HG02970 (cell line): ENCODE data around the gene LGALS3BP.
"Not testable (repeated sequence)": the region's sequence is repeated elsewhere in the genome, so short reads cannot be mapped to it uniquely, and the experiment has no call there.

Source experiments
- ATAC-seq: cut with Tn5 transposase; IDR thresholded peaks from one replicate; pipeline ENCODE4 v1.9.1; 2021; ENCODE audit warnings: mild to moderate bottlenecking, moderate library complexity, moderate number of reproducible peaks; ENCODE audit not compliant: unreplicated experiment, low FRiP score

LGALS3BP gene

DNA sequence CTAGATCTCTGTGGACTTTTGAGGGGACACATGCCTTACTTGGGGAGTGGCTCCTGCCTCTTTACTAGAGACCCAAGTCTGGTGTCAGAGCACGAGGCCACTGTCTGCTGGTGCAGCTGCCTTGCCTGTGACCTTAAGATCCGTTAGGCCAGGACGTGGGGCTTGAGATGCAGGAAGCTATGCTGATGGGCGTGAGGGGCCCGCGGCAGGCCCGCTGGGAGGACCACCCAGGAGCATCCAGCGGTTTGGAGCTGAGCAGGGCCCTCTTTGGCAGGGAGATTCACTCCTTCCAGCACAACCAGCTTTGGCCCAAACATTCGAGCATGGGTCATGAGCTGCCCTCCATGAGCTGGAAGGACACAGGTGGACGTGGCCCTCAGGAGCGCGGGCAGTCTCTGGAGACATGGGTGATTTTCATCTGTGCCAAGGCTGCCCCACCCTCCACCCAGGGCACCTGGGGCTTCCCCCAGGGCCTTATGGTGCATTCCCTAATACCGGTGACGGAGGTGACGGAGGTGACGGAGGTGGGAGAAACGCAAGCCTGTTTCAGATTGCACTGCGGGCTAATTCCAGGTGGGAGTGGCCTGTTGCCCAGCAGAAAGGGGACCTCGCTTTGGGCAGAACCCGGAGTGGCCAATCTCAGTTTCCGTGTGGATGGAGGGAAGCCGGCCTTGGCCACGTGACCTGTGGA lies 12.7 kb downstream of the LGALS3BP start:
- no peak for ATAC-seq

GRCh38 chr17:78966123-78966813 lies 13.5 kb downstream of the LGALS3BP start:
- no peak for ATAC-seq

DNA sequence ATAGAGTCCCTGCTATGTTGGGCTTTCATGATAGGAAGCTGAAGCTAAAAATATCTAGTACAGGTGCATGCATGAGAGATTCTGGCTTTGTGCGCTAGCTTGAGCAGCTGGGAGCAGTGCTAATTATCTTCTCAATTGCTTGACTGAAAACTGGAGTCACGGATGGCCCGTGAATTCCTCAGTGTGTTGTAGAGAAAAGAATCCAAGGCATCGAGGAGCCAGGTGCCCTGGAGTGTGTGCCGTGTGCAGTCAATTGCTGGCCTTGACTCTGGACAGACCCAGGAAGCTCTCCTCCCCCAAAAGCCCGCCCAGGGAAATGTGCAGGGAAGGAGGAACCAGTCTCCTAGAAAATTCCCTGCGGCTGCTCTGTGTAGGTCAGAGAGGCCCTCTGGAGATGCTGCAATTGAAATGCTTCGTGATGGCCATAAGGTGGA lies 14.2 kb downstream of the LGALS3BP start:
- ATAC-seq: no peak

DNA sequence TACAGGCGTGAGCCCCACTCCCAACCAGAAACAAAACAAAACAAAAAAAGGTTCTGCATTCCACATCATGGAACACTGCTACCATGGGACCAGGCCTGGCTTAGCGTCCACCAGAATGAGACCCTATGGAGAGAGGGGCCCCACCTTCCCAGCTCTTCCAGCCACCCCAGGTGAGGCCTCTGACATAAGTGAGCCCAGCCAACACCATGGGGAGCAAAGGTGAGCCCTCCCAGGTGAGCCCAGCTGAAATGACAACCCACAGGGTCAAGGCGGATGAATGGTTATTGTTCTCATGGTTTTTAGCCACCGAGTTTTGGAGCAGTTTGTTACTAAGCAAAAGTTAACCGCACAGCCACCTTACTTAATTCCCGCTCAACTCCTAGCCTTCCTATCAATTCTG lies 16.3 kb downstream of the LGALS3BP start:
- ATAC-seq: no peak

DNA sequence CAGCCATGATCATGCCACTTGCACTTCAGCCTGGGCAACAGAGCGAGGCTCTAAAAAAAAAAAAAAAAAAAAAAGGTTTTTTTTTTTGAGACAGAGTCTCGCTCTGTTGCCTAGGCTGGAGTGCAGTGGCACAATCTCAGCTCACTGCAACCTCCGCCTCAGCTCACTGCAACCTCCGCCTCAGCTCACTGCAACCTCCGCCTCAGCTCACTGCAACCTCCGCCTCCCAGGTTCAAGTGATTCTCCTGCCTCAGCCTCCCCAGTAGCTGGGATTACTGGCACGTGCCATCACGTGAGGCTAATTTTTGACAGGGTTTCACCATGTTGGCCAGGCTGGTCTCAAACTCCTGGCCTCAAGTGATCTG lies 16.8 kb downstream of the LGALS3BP start:
- ATAC-seq: not testable (repeated sequence)

DNA sequence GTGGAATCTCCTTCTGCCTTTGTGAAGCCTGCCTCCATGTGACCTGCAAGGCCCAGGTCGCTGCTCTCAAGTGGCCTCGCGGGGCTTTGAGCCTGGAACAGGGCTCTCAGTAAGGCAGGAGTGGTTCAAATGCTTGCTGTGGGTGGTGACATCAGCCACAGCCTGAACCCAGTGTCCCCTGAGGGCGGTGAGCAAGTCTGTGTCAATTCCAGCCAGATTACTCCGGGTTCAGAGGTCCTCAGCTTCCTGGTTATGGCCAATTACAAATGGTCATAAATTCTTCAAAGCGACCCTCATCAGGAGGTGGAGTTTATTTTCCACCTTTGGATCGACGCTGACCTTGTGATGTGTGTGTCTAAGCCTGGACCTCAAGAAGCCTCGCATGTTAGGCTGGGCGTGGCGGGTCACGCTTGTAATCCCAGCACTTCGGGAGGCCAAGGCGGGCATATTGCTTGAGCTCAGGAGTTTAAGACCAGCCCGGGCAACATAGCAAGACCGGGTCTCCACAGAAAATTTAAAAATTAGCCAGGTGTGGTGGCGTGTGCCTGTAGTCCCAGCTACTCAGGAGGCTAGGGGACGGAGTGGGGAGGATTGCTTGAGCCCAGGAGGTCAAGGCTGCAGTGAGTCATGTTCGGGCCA lies 17.3 kb downstream of the LGALS3BP start:
- ATAC-seq: no peak

- ATAC-seq: no peak
These were observed 18.2 kb downstream of the LGALS3BP start for GRCh38 chr17:78961571-78961970.

DNA sequence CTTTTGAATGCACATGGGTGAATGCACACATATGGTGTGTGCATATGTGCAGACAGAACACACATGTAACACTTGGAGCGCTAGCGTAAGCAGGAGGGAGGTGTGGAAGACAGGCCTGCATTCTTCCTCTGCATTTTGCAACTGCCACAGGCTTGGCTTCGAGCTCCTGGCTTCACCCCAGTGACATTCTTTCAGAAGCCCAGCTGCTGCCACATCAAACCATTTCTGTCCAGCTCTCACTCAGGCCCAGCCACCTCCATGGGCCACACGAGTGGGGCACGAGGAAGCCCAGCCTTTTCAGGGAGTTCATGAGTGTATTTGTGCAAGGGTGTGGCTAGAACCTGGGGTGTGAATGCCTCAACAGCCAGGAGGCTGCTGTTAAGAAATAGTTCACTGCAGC lies 18.8 kb downstream of the LGALS3BP start:
- ATAC-seq: no peak

GRCh38 chr17:78959803-78960202 lies 19.9 kb downstream of the LGALS3BP start:
- no peak for ATAC-seq

- ATAC-seq: no peak
These were observed 21.0 kb downstream of the LGALS3BP start for GRCh38 chr17:78958641-78959127.

- ATAC-seq: no peak
These were observed 22.6 kb downstream of the LGALS3BP start for GRCh38 chr17:78957128-78957527.

- ATAC-seq: no peak
These were observed 23.5 kb downstream of the LGALS3BP start for GRCh38 chr17:78956254-78956653.

DNA sequence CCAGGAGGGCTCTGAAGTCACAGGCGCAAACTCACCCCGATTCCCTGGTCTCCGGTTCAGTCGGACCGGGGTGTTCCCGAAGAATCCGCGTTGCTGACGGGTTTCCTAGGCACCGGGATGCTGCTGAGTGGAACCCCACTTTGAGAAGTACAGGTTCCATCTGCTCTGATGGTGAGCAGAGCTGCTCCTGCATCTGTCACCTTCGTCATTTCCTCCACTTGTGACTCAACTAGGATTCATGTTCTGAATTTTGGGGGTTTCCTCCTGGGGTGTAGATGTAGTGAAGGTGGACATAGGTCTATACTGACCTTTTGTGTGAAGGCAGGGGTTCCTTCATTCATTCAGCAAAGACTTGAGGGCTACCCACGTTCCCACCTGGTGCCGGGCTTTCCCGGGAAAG lies 25.0 kb downstream of the LGALS3BP start:
- ATAC-seq: no peak

DNA sequence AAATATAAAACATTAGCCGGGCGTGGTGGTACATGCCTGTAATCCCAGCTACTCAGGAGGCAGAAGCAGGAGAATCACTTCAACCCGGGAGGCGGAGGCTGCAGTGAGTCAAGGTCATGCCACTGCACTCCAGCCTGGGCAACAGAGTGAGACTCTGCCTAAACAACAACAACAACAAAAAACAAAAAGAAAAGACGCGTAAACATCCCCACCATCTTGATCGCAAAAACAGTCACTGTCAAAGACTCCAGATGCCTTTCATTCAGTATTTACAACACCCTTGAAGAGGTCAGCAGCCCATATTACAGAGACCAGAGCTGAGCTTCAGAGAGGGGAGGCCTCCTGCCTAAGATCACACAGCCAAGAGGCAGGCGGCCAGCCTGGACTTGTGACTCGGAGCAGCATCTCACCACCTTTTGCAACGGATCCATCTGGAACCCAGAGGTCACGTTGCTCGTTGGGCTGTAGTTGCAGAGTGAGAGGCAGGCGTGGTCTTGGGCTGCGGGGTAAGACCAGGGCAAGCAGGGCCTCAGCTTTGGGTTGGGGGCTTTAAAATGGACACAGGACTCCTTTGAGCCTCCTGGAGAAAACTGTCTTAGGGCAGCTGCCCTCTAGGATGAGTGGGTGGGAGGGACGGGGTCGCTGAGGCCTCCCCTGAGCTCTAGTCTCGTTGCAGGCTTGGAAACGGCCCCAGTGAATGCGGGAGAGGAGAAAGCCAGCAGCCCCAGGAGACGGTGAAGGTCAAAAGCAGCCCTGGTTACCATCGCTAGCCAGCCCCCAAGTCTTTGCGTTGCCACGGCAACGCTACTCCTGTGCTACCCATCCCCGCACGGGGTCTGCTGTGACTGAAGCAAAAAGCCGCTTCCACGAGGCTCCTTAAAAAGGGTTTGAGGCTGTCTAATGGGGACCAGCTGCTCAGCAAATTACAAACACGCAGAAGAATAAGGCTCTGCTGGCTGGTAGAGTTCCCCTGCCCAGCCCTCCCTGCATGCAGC lies 26.1 kb downstream of the LGALS3BP start:
- ATAC-seq: no peak

- no peak for ATAC-seq
These were observed 27.0 kb downstream of the LGALS3BP start for GRCh38 chr17:78952706-78953105.

GRCh38 chr17:78951967-78952551 lies 27.7 kb downstream of the LGALS3BP start:
- ATAC-seq: no peak

DNA sequence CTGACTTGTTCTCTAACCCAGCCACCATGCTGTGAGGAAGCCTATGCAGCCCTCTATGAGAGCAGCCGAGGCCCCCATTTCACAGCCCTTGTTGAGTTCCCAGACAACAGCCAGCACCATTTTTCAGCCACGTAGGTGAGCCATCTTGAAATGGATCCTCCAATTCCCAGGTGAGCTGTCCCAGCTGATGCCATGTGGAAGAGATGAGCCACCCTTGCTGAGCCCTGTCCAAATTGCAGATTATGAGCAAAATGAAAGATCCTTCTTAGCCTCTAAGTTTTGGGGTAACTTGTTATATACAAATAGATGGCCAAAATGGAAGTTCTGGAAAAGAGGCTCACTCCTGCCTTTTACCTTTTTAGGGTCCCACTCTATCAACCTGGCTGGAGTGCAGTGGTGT lies 28.9 kb downstream of the LGALS3BP start:
- ATAC-seq: no peak

DNA sequence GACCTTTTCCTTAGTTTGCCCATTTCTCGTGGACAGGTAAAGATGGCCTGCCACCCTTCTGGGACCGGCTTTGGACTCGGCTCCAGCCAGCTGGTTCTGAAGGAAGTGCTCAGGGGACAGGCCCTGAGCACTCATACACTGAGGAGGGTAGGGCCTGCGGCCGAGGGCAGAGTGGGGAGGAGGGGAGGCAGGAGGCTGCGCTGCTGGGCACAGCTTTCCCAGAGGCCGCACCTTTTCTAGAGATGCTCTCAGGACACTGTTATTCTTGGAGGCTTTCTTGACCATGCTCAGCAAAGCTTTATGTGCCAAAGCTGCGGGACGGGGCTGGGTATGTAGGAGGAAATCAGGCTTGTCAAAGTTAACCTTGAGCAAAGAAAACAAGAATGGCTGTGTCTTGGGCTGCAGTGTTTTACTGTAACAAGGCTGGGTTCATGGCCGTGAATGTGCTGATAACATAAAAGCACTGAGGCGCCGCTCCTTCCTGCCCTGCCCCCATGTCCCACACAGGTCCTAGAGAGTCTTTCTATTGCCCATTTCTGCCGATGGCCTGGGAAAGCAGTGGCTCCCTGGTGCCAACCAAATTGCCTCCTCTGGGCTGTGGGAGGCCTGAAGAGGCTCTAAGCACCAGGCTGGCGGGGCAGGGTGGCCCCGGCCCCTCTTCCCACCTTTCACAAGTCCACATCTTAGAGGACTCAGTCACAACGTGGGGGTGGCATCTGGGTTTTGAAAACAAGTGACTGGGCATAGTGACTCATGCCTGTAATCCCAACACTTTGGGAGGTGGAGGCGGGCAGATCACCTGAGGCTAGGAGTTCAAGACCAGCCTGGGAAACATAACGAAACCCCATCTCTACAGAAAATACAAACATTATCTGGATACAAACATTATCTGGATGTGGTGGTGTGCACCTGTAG lies 32.2 kb downstream of the LGALS3BP start:
- ATAC-seq: no peak

- ATAC-seq: no peak
These were observed 33.1 kb downstream of the LGALS3BP start for GRCh38 chr17:78946631-78947030.
